ENCODE data around the gene FGFR2.

GRCh38 chr10:121511460-121511859 is 86.8 kb downstream of the FGFR2 start:
- TF ChIP-seq POLR2AphosphoS5 (IDR thresholded peaks at IDR 0.05): no peak
- no peak for TF ChIP-seq CTCF (IDR thresholded peaks at IDR 0.05)
- no peak for TF ChIP-seq POLR2A (IDR thresholded peaks at IDR 0.05)
- no peak for TF ChIP-seq EP300 (IDR thresholded peaks at IDR 0.05)
